Parathyroid adenoma (tissue), 2 donors: ENCODE measurements around the gene CELSR2.

ENCODE experiments used
- H2AFZ ChIP-seq: fragments of 300-600 bp; sonication (generic); one replicate; pipeline ENCODE4 v1.7.0; 2017; ENCODE audit warnings: antibody characterized with exemption, mild to moderate bottlenecking
- H3K27ac ChIP-seq: fragments of 300-600 bp; sonication (generic); one replicate; pipeline ENCODE4 v1.7.0; 2017
- H3K27me3 ChIP-seq: fragments of 300-600 bp; sonication (generic); one replicate; pipeline ENCODE4 v1.7.0; 2017; ENCODE audit warnings: low read length; ENCODE audit not compliant: control insufficient read depth, insufficient read depth
- H3K36me3 ChIP-seq: fragments of 300-600 bp; sonication (generic); one replicate; pipeline ENCODE4 v1.7.0; 2017; ENCODE audit warnings: low read length; ENCODE audit not compliant: control insufficient read depth, insufficient read depth
- H3K4me1 ChIP-seq: fragments of 300-600 bp; sonication (generic); one replicate; pipeline ENCODE4 v1.7.0; 2017; ENCODE audit warnings: control low read depth
- H3K4me2 ChIP-seq: fragments of 300-600 bp; sonication (generic); one replicate; pipeline ENCODE4 v1.7.0; 2017; ENCODE audit warnings: low read length
- H3K4me3 ChIP-seq: fragments of 300-600 bp; sonication (generic); one replicate; pipeline ENCODE4 v1.7.0; 2017; ENCODE audit warnings: low read depth, low read length
- H3K79me2 ChIP-seq: fragments of 300-600 bp; sonication (generic); one replicate; pipeline ENCODE4 v1.7.0; 2017; ENCODE audit warnings: control low read depth
- H3K9ac ChIP-seq: fragments of 300-600 bp; sonication (generic); one replicate; pipeline ENCODE4 v1.7.0; 2017; ENCODE audit warnings: mild to moderate bottlenecking
- H3K9me3 ChIP-seq: fragments of 300-600 bp; sonication (generic); one replicate; pipeline ENCODE4 v1.7.0; 2017; ENCODE audit warnings: low read length; ENCODE audit not compliant: control insufficient read depth
- CTCF ChIP-seq: fragments of 300-600 bp; sonication (generic); IDR thresholded peaks from one replicate; pipeline ENCODE4 v1.7.0; 2017; ENCODE audit warnings: antibody characterized with exemption, mild to moderate bottlenecking
- donor health status: primary hyperparathyroidism.

CELSR2 gene

GRCh38 chr1:109298666-109299557 lies 49.6 kb downstream of the CELSR2 start:
- Histone ChIP-seq H3K79me2 (no peaks in the 10 kb centered on the region), H2AFZ (peak overlapping the region; percentile 58), H3K27me3 (no peaks in the 10 kb centered on the region), H3K4me3 (no peak overlapping the region), H3K9me3 (no peaks in the 10 kb centered on the region), H3K4me2 (peak overlapping the region; percentile 23), H3K36me3 (no peaks in the 10 kb centered on the region), H3K4me1 (peaks cover 16% of the 10 kb centered on the region), H3K27ac (peak overlapping the region; percentile 81), H3K9ac (no peak overlapping the region)
- TF ChIP-seq CTCF: no peak

- no peak for TF ChIP-seq CTCF
- H3K4me3 ChIP-seq: no peak overlapping the region
- H3K79me2 ChIP-seq: no peaks in the 10 kb centered on the region
- H3K27ac ChIP-seq: peak overlapping the region; percentile 81
- H3K36me3 ChIP-seq: no peaks in the 10 kb centered on the region
- H3K9me3 ChIP-seq: no peaks in the 10 kb centered on the region
- H3K27me3 ChIP-seq: no peaks in the 10 kb centered on the region
- peaks cover 16% of the 10 kb centered on the region for H3K4me1 ChIP-seq
- no peak overlapping the region for H3K9ac ChIP-seq
- peak overlapping the region; percentile 58 for H2AFZ ChIP-seq
- H3K4me2 ChIP-seq: peak overlapping the region; percentile 23
These were observed 50.4 kb downstream of the CELSR2 start for GRCh38 chr1:109299558-109300343.

- Histone ChIP-seq H3K4me3 (no peak overlapping the region), H3K27me3 (no peaks in the 10 kb centered on the region), H3K9me3 (no peaks in the 10 kb centered on the region), H3K4me1 (peaks cover 16% of the 10 kb centered on the region), H3K27ac (no peak overlapping the region), H2AFZ (no peak overlapping the region), H3K9ac (no peak overlapping the region), H3K4me2 (no peak overlapping the region), H3K36me3 (no peaks in the 10 kb centered on the region), H3K79me2 (no peaks in the 10 kb centered on the region)
- no peak for TF ChIP-seq CTCF
These were observed 51.4 kb downstream of the CELSR2 start for GRCh38 chr1:109300650-109301151.

GRCh38 chr1:109301874-109302273 lies 52.5 kb downstream of the CELSR2 start:
- Histone ChIP-seq H3K4me2 (no peak overlapping the region), H3K79me2 (no peaks in the 10 kb centered on the region), H3K27ac (no peak overlapping the region), H3K27me3 (no peaks in the 10 kb centered on the region), H2AFZ (no peak overlapping the region), H3K4me3 (no peak overlapping the region), H3K9ac (no peak overlapping the region), H3K4me1 (peaks cover 16% of the 10 kb centered on the region), H3K36me3 (no peaks in the 10 kb centered on the region), H3K9me3 (no peaks in the 10 kb centered on the region)
- TF ChIP-seq CTCF: no peak
